HEK293 (cell line): ENCODE measurements around the gene ZNF177.

Source experiments
- BCL11A ChIP-seq: fragments of 450-650 bp; formaldehyde crosslinking; IDR thresholded peaks from 2 replicates; pipeline ENCODE4 v1.5.1; 2016; ENCODE audit warnings: low read depth, missing biosample characterization, missing genetic modification characterization
- ZNF747 ChIP-seq: fragments of 450-650 bp; formaldehyde crosslinking; IDR thresholded peaks from 2 replicates; pipeline ENCODE4 v1.5.1; 2016; ENCODE audit warnings: missing biosample characterization, missing genetic modification characterization
- TF ChIP-seq, protein P1 (sequence below): IDR thresholded peaks from 2 replicates; pipeline ENCODE4 v1.6.1; 2011; ENCODE audit warnings: mild to moderate bottlenecking, low read depth, low read length, borderline replicate concordance

- TF ChIP-seq, protein P1, sequence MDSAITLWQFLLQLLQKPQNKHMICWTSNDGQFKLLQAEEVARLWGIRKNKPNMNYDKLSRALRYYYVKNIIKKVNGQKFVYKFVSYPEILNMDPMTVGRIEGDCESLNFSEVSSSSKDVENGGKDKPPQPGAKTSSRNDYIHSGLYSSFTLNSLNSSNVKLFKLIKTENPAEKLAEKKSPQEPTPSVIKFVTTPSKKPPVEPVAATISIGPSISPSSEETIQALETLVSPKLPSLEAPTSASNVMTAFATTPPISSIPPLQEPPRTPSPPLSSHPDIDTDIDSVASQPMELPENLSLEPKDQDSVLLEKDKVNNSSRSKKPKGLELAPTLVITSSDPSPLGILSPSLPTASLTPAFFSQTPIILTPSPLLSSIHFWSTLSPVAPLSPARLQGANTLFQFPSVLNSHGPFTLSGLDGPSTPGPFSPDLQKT = no peak
- TF ChIP-seq BCL11A = no peak
- TF ChIP-seq ZNF747 (tag by site-specific recombination) = no peak
Measured at GRCh38 chr19:9370738-9371619, 8.2 kb downstream of the ZNF177 start.
